Neural cell (in vitro differentiated cells): ENCODE results near the gene COQ4.

Experiments used
- EP300 ChIP-seq: fragments of 450-650 bp; conservative IDR thresholded peaks from 2 replicates; pipeline ENCODE4 v1.6.1; 2014; ENCODE audit warnings: antibody characterized with exemption, mild to moderate bottlenecking, moderate library complexity; ENCODE audit not compliant: poor library complexity, severe bottlenecking
- EZH2 ChIP-seq: fragments of 200-600, 300-800 bp; shearing (Covaris generic), sonication (generic); IDR thresholded peaks from 2 replicates; pipeline ENCODE4 v1.6.1; 2014; ENCODE audit warnings: antibody characterized with exemption, low read length, borderline replicate concordance, mild to moderate bottlenecking; ENCODE audit not compliant: insufficient read depth, poor library complexity, severe bottlenecking
- MXI1 ChIP-seq: fragments of 450-650 bp; conservative IDR thresholded peaks from 2 replicates; pipeline ENCODE4 v1.6.1; 2014; ENCODE audit warnings: antibody characterized with exemption, mild to moderate bottlenecking; ENCODE audit not compliant: poor library complexity, severe bottlenecking
- POLR2AphosphoS5 ChIP-seq: IDR thresholded peaks from 2 replicates; pipeline ENCODE4 v1.6.1; 2012
- RAD21 ChIP-seq: fragments of 450-650 bp; conservative IDR thresholded peaks from 2 replicates; pipeline ENCODE4 v1.6.1; 2014; ENCODE audit warnings: antibody characterized with exemption, mild to moderate bottlenecking, moderate library complexity
- REST ChIP-seq: IDR thresholded peaks from 2 replicates; pipeline ENCODE4 v1.6.1; 2012; ENCODE audit warnings: borderline replicate concordance
- SMC3 ChIP-seq: fragments of 450-650 bp; conservative IDR thresholded peaks from 2 replicates; pipeline ENCODE4 v1.6.1; 2014; ENCODE audit warnings: antibody characterized with exemption, mild to moderate bottlenecking, moderate library complexity; ENCODE audit not compliant: poor library complexity
- TAF1 ChIP-seq: IDR thresholded peaks from 2 replicates; pipeline ENCODE4 v1.6.1; 2012; ENCODE audit warnings: low read depth
- TF ChIP-seq, protein P1 (sequence below): fragments of 450-650 bp; IDR thresholded peaks from 2 replicates; pipeline ENCODE4 v1.5.1; 2014; ENCODE audit warnings: antibody characterized with exemption, mild to moderate bottlenecking, moderate library complexity; ENCODE audit not compliant: poor library complexity, severe bottlenecking

GRCh38 chr9:128358861-128359260, 36.2 kb downstream of the COQ4 start:
- TF ChIP-seq, protein P1, sequence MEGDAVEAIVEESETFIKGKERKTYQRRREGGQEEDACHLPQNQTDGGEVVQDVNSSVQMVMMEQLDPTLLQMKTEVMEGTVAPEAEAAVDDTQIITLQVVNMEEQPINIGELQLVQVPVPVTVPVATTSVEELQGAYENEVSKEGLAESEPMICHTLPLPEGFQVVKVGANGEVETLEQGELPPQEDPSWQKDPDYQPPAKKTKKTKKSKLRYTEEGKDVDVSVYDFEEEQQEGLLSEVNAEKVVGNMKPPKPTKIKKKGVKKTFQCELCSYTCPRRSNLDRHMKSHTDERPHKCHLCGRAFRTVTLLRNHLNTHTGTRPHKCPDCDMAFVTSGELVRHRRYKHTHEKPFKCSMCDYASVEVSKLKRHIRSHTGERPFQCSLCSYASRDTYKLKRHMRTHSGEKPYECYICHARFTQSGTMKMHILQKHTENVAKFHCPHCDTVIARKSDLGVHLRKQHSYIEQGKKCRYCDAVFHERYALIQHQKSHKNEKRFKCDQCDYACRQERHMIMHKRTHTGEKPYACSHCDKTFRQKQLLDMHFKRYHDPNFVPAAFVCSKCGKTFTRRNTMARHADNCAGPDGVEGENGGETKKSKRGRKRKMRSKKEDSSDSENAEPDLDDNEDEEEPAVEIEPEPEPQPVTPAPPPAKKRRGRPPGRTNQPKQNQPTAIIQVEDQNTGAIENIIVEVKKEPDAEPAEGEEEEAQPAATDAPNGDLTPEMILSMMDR, result no peak
- no peak for TF ChIP-seq POLR2AphosphoS5
- no peak for TF ChIP-seq EP300
- no peak for TF ChIP-seq EZH2
- no peak for TF ChIP-seq MXI1
- no peak for TF ChIP-seq TAF1
- TF ChIP-seq REST, result no peak
- TF ChIP-seq RAD21, result no peak
- TF ChIP-seq SMC3, result no peak
